GM19397 (cell line): ENCODE measurements around the gene AKR1B1.

Experiments
- ATAC-seq: cut with Tn5 transposase; IDR thresholded peaks from one replicate; pipeline ENCODE4 v1.9.1; 2021; ENCODE audit warnings: mild to moderate bottlenecking, moderate library complexity; ENCODE audit not compliant: unreplicated experiment

Gene AKR1B1

GRCh38 chr7:134470864-134471263, 12.0 kb upstream of the AKR1B1 start:
- no peak for ATAC-seq

- ATAC-seq: no peak
These were observed 10.7 kb upstream of the AKR1B1 start for GRCh38 chr7:134469622-134470021.

- ATAC-seq: no peak
These were observed 9.6 kb upstream of the AKR1B1 start for GRCh38 chr7:134468475-134468874.

- ATAC-seq: no peak
These were observed 9.2 kb upstream of the AKR1B1 start for GRCh38 chr7:134468054-134468453.

- no peak for ATAC-seq
These were observed 6.6 kb upstream of the AKR1B1 start for GRCh38 chr7:134465491-134465890.

- ATAC-seq: no peak
These were observed 5.6 kb upstream of the AKR1B1 start for GRCh38 chr7:134464496-134464895.

- ATAC-seq: no peak
These were observed 4.9 kb upstream of the AKR1B1 start for GRCh38 chr7:134463751-134464150.

GRCh38 chr7:134462337-134462925, 3.5 kb upstream of the AKR1B1 start:
- no peak for ATAC-seq

- ATAC-seq: no peak
These were observed 3.0 kb upstream of the AKR1B1 start for GRCh38 chr7:134461916-134462315.

- ATAC-seq: no peak
These were observed 1.1 kb upstream of the AKR1B1 start for GRCh38 chr7:134459981-134460380.

GRCh38 chr7:134458341-134458805, 527 bp downstream of the AKR1B1 start:
- peak; percentile 49 for ATAC-seq

GRCh38 chr7:134457210-134457609, 1.7 kb downstream of the AKR1B1 start:
- ATAC-seq: no peak

GRCh38 chr7:134454277-134454676, 4.6 kb downstream of the AKR1B1 start:
- ATAC-seq: no peak

GRCh38 chr7:134453518-134453917, 5.4 kb downstream of the AKR1B1 start:
- no peak for ATAC-seq

GRCh38 chr7:134452991-134453473, 5.9 kb downstream of the AKR1B1 start:
- ATAC-seq: no peak

- no peak for ATAC-seq
These were observed 6.5 kb downstream of the AKR1B1 start for GRCh38 chr7:134452419-134452838.

- ATAC-seq: no peak
These were observed 7.2 kb downstream of the AKR1B1 start for GRCh38 chr7:134451656-134452055.

GRCh38 chr7:134450294-134451000, 8.5 kb downstream of the AKR1B1 start:
- ATAC-seq: no peak

- no peak for ATAC-seq
These were observed 9.2 kb downstream of the AKR1B1 start for GRCh38 chr7:134449680-134450079.

GRCh38 chr7:134448356-134449229, 10.3 kb downstream of the AKR1B1 start:
- ATAC-seq: no peak

- no peak for ATAC-seq
These were observed 11.5 kb downstream of the AKR1B1 start for GRCh38 chr7:134447383-134447782.
